CD14-positive monocyte (primary cell): ENCODE data around the gene TSHZ2. TPM values are rescaled to one million over a fixed set of nuclear protein-coding genes. Genes with fewer than 3 reads are reported as not detected.

Source experiments
- DNase-seq, 3 donors: peaks; one replicate each; pipeline ENCODE4 v3.0.0-alpha.2; 2011 to 2022
- H2AFZ ChIP-seq: 2 replicates; pipeline ENCODE4 v1.6.0; 2012; ENCODE audit warnings: mild to moderate bottlenecking, low read depth, low read length, inconsistent platforms; ENCODE audit not compliant: insufficient read depth, poor library complexity, severe bottlenecking
- H3K27ac ChIP-seq, 2 donors: 1 replicate in 1 of 2; 2 replicates in 1 of 2; pipeline ENCODE4 v1.5.1; 2012 to 2013; ENCODE audit warnings: low read length in 2 of 2, control low read depth in 1 of 2, inconsistent platforms in 1 of 2, low read depth in 1 of 2, mild to moderate bottlenecking in 1 of 2
- H3K27me3 ChIP-seq, 2 donors: one replicate each; pipeline versions ENCODE4 v1.6.0 to v1.6.1; 2011 to 2013; ENCODE audit warnings: low read length in 2 of 2; ENCODE audit not compliant: control insufficient read depth in 2 of 2, insufficient read depth in 2 of 2
- H3K36me3 ChIP-seq, 2 donors: replicated peaks in 1 of 2; 1 replicate in 1 of 2; 2 replicates in 1 of 2; pipeline versions ENCODE4 v1.5.1 to v1.6.1; 2012 to 2013; ENCODE audit warnings: low read length in 2 of 2, control low read depth in 1 of 2, inconsistent platforms in 1 of 2, mild to moderate bottlenecking in 1 of 2; ENCODE audit not compliant: insufficient read depth in 2 of 2, control insufficient read depth in 1 of 2
- H3K4me1 ChIP-seq, 2 donors: 1 replicate in 1 of 2; 2 replicates in 1 of 2; pipeline versions ENCODE4 v1.5.1 to v1.6.1; 2012 to 2013; ENCODE audit warnings: low read length in 2 of 2, control low read depth in 1 of 2, inconsistent platforms in 1 of 2, mild to moderate bottlenecking in 1 of 2, moderate library complexity in 1 of 2; ENCODE audit not compliant: insufficient read depth in 2 of 2, control insufficient read depth in 1 of 2
- H3K4me2 ChIP-seq: replicated peaks from 2 replicates; pipeline ENCODE3; 2012; ENCODE audit warnings: low read length, moderate library complexity, mild to moderate bottlenecking; ENCODE audit not compliant: poor library complexity, severe bottlenecking; ENCODE audit errors: extremely low read depth
- H3K4me3 ChIP-seq, 3 experiments: fragments of 200-600 bp in 1 of 3; sonication (generic) in 1 of 3; replicated peaks in 1 of 3; 1 replicate in 2 of 3; 2 replicates in 1 of 3; pipeline ENCODE4 v1.5.1; 2011 to 2013; ENCODE audit warnings: low read length in 3 of 3, mild to moderate bottlenecking in 3 of 3, control low read depth in 2 of 3, low read depth in 2 of 3, inconsistent platforms in 1 of 3, moderate library complexity in 1 of 3
- H3K79me2 ChIP-seq: 2 replicates; pipeline ENCODE4 v1.6.0; 2012; ENCODE audit warnings: mild to moderate bottlenecking, control low read depth, inconsistent platforms, low read length, moderate library complexity; ENCODE audit not compliant: insufficient read depth
- H3K9ac ChIP-seq: 2 replicates; pipeline ENCODE4 v1.6.0; 2017; ENCODE audit warnings: low read length, mild to moderate bottlenecking; ENCODE audit not compliant: insufficient read depth, poor library complexity, severe bottlenecking
- H3K9me3 ChIP-seq, 2 donors: replicated peaks in 1 of 2; 1 replicate in 1 of 2; 2 replicates in 1 of 2; pipeline versions ENCODE4 v1.5.1 to v1.6.1; 2012 to 2013; ENCODE audit warnings: low read length in 2 of 2, control low read depth in 1 of 2; ENCODE audit not compliant: control insufficient read depth in 1 of 2, insufficient read depth in 1 of 2
- H4K20me1 ChIP-seq: 2 replicates; pipeline ENCODE4 v1.6.0; 2012; ENCODE audit warnings: mild to moderate bottlenecking, low read length, control low read depth, moderate library complexity; ENCODE audit not compliant: insufficient read depth
- H3K27ac Mint-ChIP-seq, 7 donors: one replicate each; pipeline ENCODE4 v1.8.0; 2020; ENCODE audit warnings: mild to moderate bottlenecking in 7 of 7, mixed read lengths in 7 of 7, moderate library complexity in 6 of 7, inconsistent platforms in 2 of 7
- H3K27me3 Mint-ChIP-seq, 3 donors: one replicate each; pipeline ENCODE4 v1.8.0; 2021 to 2022; ENCODE audit warnings: low read depth in 3 of 3, mild to moderate bottlenecking in 3 of 3, mixed read lengths in 3 of 3, moderate library complexity in 3 of 3, inconsistent platforms in 1 of 3
- H3K36me3 Mint-ChIP-seq, 2 donors: one replicate each; pipeline ENCODE4 v1.8.0; 2020; ENCODE audit warnings: mixed read lengths in 2 of 2, inconsistent platforms in 1 of 2, mild to moderate bottlenecking in 1 of 2
- H3K4me1 Mint-ChIP-seq: one replicate; pipeline ENCODE4 v1.8.0; 2020; ENCODE audit warnings: mild to moderate bottlenecking, mixed read lengths
- H3K4me3 Mint-ChIP-seq, 2 donors: one replicate each; pipeline ENCODE4 v1.8.0; 2020; ENCODE audit warnings: mild to moderate bottlenecking in 2 of 2, mixed read lengths in 2 of 2, moderate library complexity in 1 of 2
- H3K9me3 Mint-ChIP-seq, 7 donors: one replicate each; pipeline ENCODE4 v1.8.0; 2020 to 2022; ENCODE audit warnings: mixed read lengths in 7 of 7, mild to moderate bottlenecking in 6 of 7, moderate library complexity in 6 of 7, inconsistent platforms in 2 of 7
- WGBS: methylation state at CpG from one replicate; pipeline ENCODE4 v1.1.5; 2013; ENCODE audit warnings: missing lambda C conversion rate; ENCODE audit not compliant: insufficient coverage; 5-methylcytosine and 5-hydroxymethylcytosine counted together
- intact Hi-C, 2 donors: fragments of 100-400 bp; cut with micrococcal nuclease; formaldehyde crosslinking; loops; one replicate each; pipeline versions ENCODE4 v1.15.0 to v1.15.1; 2023
- polyA plus RNA-seq, 3 donors: library from polyadenylated mRNA; depleted of rRNA in 1 of 3; unstranded in 2 of 3; stranded (reverse) in 1 of 3; fragments of 300-500 nt in 2 of 3; fragments of >200 nt in 1 of 3; fragmentation: Illumina TruSeq in 2 of 3; gene quantifications; 1 replicate in 2 of 3; 2 replicates in 1 of 3; pipeline ENCODE4 v1.2.3, GENCODE V29; 2012 to 2021
- TF ChIP-seq, protein P1 (sequence below): fragments of 200-600 bp; IDR thresholded peaks from one replicate; pipeline ENCODE4 v1.8.0; 2022; ENCODE audit warnings: antibody characterized with exemption, mild to moderate bottlenecking

Gene TSHZ2
- polyA plus RNA-seq, 3 donors, result not detected

DNA sequence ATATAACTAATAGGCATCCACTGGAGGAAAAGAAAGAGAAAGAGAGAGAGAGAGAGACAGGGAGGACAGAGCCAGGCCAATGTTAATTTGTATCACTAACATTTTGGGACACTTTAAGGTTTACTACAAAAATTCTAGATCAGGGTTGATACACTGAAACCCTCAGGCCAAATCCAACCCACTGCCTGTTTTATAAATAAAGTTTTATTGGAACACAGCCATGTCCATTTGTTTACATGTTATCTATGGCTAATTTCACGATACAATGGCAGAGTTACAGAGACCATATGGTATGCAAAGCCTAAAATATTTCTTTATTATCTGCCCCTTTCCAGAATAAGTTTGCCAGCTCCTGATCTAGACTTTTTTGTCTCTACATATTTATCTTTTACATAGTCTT, 357.6 kb downstream of the TSHZ2 start:
- no peak overlapping the region for H3K4me3 Mint-ChIP-seq

GRCh38 chr20:53330601-53331140, 358.5 kb downstream of the TSHZ2 start:
- TF ChIP-seq, protein P1, sequence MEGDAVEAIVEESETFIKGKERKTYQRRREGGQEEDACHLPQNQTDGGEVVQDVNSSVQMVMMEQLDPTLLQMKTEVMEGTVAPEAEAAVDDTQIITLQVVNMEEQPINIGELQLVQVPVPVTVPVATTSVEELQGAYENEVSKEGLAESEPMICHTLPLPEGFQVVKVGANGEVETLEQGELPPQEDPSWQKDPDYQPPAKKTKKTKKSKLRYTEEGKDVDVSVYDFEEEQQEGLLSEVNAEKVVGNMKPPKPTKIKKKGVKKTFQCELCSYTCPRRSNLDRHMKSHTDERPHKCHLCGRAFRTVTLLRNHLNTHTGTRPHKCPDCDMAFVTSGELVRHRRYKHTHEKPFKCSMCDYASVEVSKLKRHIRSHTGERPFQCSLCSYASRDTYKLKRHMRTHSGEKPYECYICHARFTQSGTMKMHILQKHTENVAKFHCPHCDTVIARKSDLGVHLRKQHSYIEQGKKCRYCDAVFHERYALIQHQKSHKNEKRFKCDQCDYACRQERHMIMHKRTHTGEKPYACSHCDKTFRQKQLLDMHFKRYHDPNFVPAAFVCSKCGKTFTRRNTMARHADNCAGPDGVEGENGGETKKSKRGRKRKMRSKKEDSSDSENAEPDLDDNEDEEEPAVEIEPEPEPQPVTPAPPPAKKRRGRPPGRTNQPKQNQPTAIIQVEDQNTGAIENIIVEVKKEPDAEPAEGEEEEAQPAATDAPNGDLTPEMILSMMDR, result no peak
- Histone ChIP-seq H3K36me3 (no peaks in the 10 kb centered on the region), H3K27ac (no peak overlapping the region), H3K4me3 (no peak overlapping the region), H3K9ac (no peak overlapping the region), H2AFZ (no peak overlapping the region), H3K9me3 (no peaks in the 10 kb centered on the region), H4K20me1 (no peaks in the 10 kb centered on the region), H3K4me1 (no peaks in the 10 kb centered on the region), H3K4me2 (no peak overlapping the region), H3K79me2 (no peaks in the 10 kb centered on the region), H3K27me3 (no peaks in the 10 kb centered on the region)
- no peak overlapping the region for H3K4me3 Mint-ChIP-seq
- H3K36me3 Mint-ChIP-seq, result no peaks in the 10 kb centered on the region
- peaks cover 6 to 10% (median 9%) of the 10 kb centered on the region in 3 donors for H3K27me3 Mint-ChIP-seq
- H3K4me1 Mint-ChIP-seq, result no peaks in the 10 kb centered on the region
- intact Hi-C loops, result no loop called here
- no peak for DNase-seq
- 95% methylated on average over 2 of the region's 6 CpGs for WGBS
- peaks cover 0 to 5% (median 0%) of the 10 kb centered on the region in 7 donors for H3K9me3 Mint-ChIP-seq
- H3K27ac Mint-ChIP-seq, result no peak overlapping the region

More for the DNA sequence above, 357.6 kb downstream of the TSHZ2 start:
- H3K27me3 Mint-ChIP-seq, result peaks cover 6 to 11% (median 9%) of the 10 kb centered on the region in 3 donors
- Histone ChIP-seq H3K27ac (no peak overlapping the region), H3K9ac (no peak overlapping the region), H2AFZ (no peak overlapping the region), H3K79me2 (no peaks in the 10 kb centered on the region), H3K4me1 (no peaks in the 10 kb centered on the region), H4K20me1 (no peaks in the 10 kb centered on the region), H3K27me3 (no peaks in the 10 kb centered on the region), H3K4me3 (no peak overlapping the region), H3K36me3 (no peaks in the 10 kb centered on the region), H3K9me3 (no peaks in the 10 kb centered on the region), H3K4me2 (no peak overlapping the region)
- no peaks in the 10 kb centered on the region for H3K4me1 Mint-ChIP-seq
- DNase-seq, result no peak
- intact Hi-C loops, result no loop called here
- WGBS, result no CpG with 5 or more reads among the region's 1 CpG
- peaks cover 0 to 3% (median 0%) of the 10 kb centered on the region in 7 donors for H3K9me3 Mint-ChIP-seq
- no peak overlapping the region for H3K27ac Mint-ChIP-seq
- TF ChIP-seq, protein P1, result no peak
- no peaks in the 10 kb centered on the region for H3K36me3 Mint-ChIP-seq
